AG04450 (cell line): ENCODE results near the gene HIBCH. TPM values are rescaled to one million over a fixed set of nuclear protein-coding genes. Genes with fewer than 3 reads are reported as not detected.

ENCODE experiments used
- CTCF ChIA-PET: fragments of 300-600, 350-600 bp; formaldehyde crosslinking; extraction: SDS; loops from one replicate; lab custom pipeline; 2022; ENCODE audit warnings: antibody characterized with exemption, inconsistent platforms; lab: Charles Lee
- POLR2A ChIA-PET: fragments of 350-600 bp; formaldehyde crosslinking; extraction: SDS; loops from one replicate; lab custom pipeline; 2021; ENCODE audit warnings: antibody characterized with exemption, inconsistent platforms; lab: Yijun Ruan, JAX
- DNase-seq: peaks from one replicate; pipeline ENCODE4 v3.0.0-alpha.2; 2011; ENCODE audit warnings: low read depth, low spot score
- H3K27ac ChIP-seq: one replicate; pipeline ENCODE4 v1.5.1; 2012; ENCODE audit warnings: low read depth, low read length, control low read depth
- H3K27me3 ChIP-seq: one replicate; pipeline ENCODE4 v1.6.0; 2012; ENCODE audit warnings: low read length; ENCODE audit not compliant: control insufficient read depth, insufficient read depth
- H3K4me3 ChIP-seq: 2 replicates; pipeline ENCODE4 v1.5.1; 2011; ENCODE audit warnings: mild to moderate bottlenecking, low read depth, low read length, control low read depth
- H3K9me3 ChIP-seq: 2 replicates; pipeline ENCODE4 v1.5.1; 2012; ENCODE audit warnings: low read length; ENCODE audit not compliant: control insufficient read depth, insufficient read depth
- CTCF ChIP-seq: IDR thresholded peaks from 2 replicates; pipeline ENCODE4 v1.5.1; 2011; ENCODE audit warnings: low read depth, low read length, control low read depth, inconsistent platforms
- polyA plus RNA-seq: library from polyadenylated mRNA; depleted of rRNA; stranded (reverse); fragments of >200 nt; gene quantifications from 2 replicates; pipeline ENCODE4 v1.2.3, GENCODE V29; 2011

The HIBCH gene
- polyA plus RNA-seq, 1 experiment: 23.8 TPM

GRCh38 chr2:190173392-190173791, 146.2 kb downstream of the HIBCH start:
- H3K4me3 ChIP-seq: no peak overlapping the region
- no peak for DNase-seq
- CTCF ChIA-PET: no interaction called here
- TF ChIP-seq CTCF: no peak
- POLR2A ChIA-PET: no interaction called here
- no peaks in the 10 kb centered on the region for H3K27me3 ChIP-seq
- H3K27ac ChIP-seq: no peak overlapping the region
- no peaks in the 10 kb centered on the region for H3K9me3 ChIP-seq

GRCh38 chr2:190170673-190171072, 149.0 kb downstream of the HIBCH start:
- H3K4me3 ChIP-seq: no peak overlapping the region
- no peaks in the 10 kb centered on the region for H3K9me3 ChIP-seq
- ChIA-PET POLR2A (no interaction called here), CTCF (no interaction called here)
- no peaks in the 10 kb centered on the region for H3K27me3 ChIP-seq
- TF ChIP-seq CTCF: no peak
- H3K27ac ChIP-seq: no peak overlapping the region
- DNase-seq: no peak

GRCh38 chr2:190169221-190170072, 150.2 kb downstream of the HIBCH start:
- Histone ChIP-seq H3K27me3 (no peaks in the 10 kb centered on the region), H3K27ac (no peak overlapping the region), H3K9me3 (no peaks in the 10 kb centered on the region), H3K4me3 (no peak overlapping the region)
- TF ChIP-seq CTCF: no peak
- POLR2A ChIA-PET: no interaction called here
- no peak for DNase-seq
- CTCF ChIA-PET: no interaction called here

GRCh38 chr2:190167702-190168101, 151.9 kb downstream of the HIBCH start:
- H3K4me3 ChIP-seq: no peak overlapping the region
- ChIA-PET CTCF (no interaction called here), POLR2A (no interaction called here)
- H3K27ac ChIP-seq: no peak overlapping the region
- no peak for DNase-seq
- H3K9me3 ChIP-seq: no peaks in the 10 kb centered on the region
- no peak for TF ChIP-seq CTCF
- no peaks in the 10 kb centered on the region for H3K27me3 ChIP-seq

- DNase-seq: no peak
- H3K27me3 ChIP-seq: no peaks in the 10 kb centered on the region
- ChIA-PET POLR2A (no interaction called here), CTCF (interaction anchor here (0.6 kb wide), 1 partner anchor 74 kb away, joined by 8 read pairs; no protein-coding TSS in a partner anchor)
- no peaks in the 10 kb centered on the region for H3K9me3 ChIP-seq
- no peak overlapping the region for H3K27ac ChIP-seq
- no peak overlapping the region for H3K4me3 ChIP-seq
- TF ChIP-seq CTCF: no peak
These were observed 154.1 kb downstream of the HIBCH start for GRCh38 chr2:190165491-190165890.
